ENCODE results near the gene PTBP1.
A peak's percentile ranks its signal among the peaks of the same experiment; 100 is the strongest.
"Not testable (repeated sequence)": the region's sequence is repeated elsewhere in the genome, so short reads cannot be mapped to it uniquely, and the experiment has no call there.

Gene PTBP1

GRCh38 chr19:853614-854220 is 56.5 kb downstream of the PTBP1 start:
- not testable (repeated sequence) for DNase-seq (ENCODE audit: low spot score)

- DNase-seq (ENCODE audit: low spot score), result no peak
Observed at GRCh38 chr19:854549-854948, 57.3 kb downstream of the PTBP1 start.

- no peak for DNase-seq (ENCODE audit: low spot score)
Observed at GRCh38 chr19:855142-855541, 57.9 kb downstream of the PTBP1 start.

- DNase-seq (ENCODE audit: low spot score), result no peak
Observed at GRCh38 chr19:855566-856120, 58.4 kb downstream of the PTBP1 start.

GRCh38 chr19:858284-858683 is 61.0 kb downstream of the PTBP1 start:
- DNase-seq (ENCODE audit: low spot score), result no peak

- DNase-seq (ENCODE audit: low spot score), result peak; percentile 21
Observed at GRCh38 chr19:858868-859843, 61.9 kb downstream of the PTBP1 start, which contains the start of gene CFD. Gene CFD (plus strand): TSS chr19:859664. CDS start chr19:859690, 26 bp downstream.

GRCh38 chr19:861141-861755 is 64.0 kb downstream of the PTBP1 start:
- no peak for DNase-seq (ENCODE audit: low spot score)

Measured in Ammon's horn (tissue), 1 donor.